ENCODE results near the gene ARID3A.

DNA sequence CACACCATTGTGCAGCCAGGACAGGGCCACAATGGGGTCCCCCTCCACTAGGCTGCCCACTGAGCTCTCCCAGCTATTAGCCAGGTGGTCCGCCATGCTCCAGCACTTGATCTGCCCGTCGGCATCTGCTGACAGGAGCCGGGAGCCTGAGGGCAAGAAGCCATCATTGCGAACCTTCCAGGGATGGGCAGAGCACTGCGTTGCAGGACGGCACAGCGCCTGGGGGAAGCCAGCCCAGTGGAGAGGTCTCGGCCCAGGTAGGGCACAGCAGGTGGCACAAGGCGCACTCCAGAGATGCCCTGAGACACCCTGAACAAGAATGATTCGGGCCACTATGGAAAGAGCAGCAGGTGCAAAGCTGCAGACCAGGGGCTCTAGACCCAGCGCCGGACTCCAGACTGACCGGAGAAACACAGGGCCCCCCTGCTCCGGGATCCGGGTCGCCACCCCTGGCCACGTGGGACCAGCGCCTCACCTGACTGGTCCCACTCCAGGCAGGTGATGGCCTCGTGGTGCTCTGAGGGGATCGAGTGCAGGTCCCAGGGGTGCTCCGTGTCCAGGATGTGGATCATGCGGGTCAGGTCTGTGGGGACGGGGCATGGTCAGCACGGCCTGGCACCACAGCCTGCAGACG, 36.1 kb upstream of the ARID3A start:
- no peak for TF ChIP-seq POLR2A (IDR thresholded peaks at IDR 0.05)
- TF ChIP-seq, protein P1, sequence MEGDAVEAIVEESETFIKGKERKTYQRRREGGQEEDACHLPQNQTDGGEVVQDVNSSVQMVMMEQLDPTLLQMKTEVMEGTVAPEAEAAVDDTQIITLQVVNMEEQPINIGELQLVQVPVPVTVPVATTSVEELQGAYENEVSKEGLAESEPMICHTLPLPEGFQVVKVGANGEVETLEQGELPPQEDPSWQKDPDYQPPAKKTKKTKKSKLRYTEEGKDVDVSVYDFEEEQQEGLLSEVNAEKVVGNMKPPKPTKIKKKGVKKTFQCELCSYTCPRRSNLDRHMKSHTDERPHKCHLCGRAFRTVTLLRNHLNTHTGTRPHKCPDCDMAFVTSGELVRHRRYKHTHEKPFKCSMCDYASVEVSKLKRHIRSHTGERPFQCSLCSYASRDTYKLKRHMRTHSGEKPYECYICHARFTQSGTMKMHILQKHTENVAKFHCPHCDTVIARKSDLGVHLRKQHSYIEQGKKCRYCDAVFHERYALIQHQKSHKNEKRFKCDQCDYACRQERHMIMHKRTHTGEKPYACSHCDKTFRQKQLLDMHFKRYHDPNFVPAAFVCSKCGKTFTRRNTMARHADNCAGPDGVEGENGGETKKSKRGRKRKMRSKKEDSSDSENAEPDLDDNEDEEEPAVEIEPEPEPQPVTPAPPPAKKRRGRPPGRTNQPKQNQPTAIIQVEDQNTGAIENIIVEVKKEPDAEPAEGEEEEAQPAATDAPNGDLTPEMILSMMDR (IDR thresholded peaks at IDR 0.05), result no peak

Measured in Peyer's patch (tissue), 4 donors.